RWPE2 (cell line): ENCODE measurements around the gene SEMA5A.

Source experiments
- ATAC-seq: fragments of 200-7000 bp; cut with Tn5 transposase; 3 replicates; pipeline ENCODE4 v1.9.1; 2021; ENCODE audit warnings: low read depth
- DNase-seq: peaks from one replicate; pipeline ENCODE4 v3.0.0-alpha.2; 2020; ENCODE audit warnings: low spot score
- H3K27ac ChIP-seq: fragments of 450-650 bp; 2 replicates; pipeline ENCODE4 v1.5.1; 2017; ENCODE audit warnings: mild to moderate bottlenecking; ENCODE audit not compliant: poor library complexity, severe bottlenecking
- H3K27me3 ChIP-seq: fragments of 250-450 bp; sonication (Bioruptor Pico); 2 replicates; pipeline ENCODE4 v1.5.1; 2021; ENCODE audit warnings: mild to moderate bottlenecking, moderate library complexity; ENCODE audit not compliant: insufficient read depth, poor library complexity, severe bottlenecking
- H3K36me3 ChIP-seq: fragments of 250-450 bp; sonication (Bioruptor Pico); 2 replicates; pipeline ENCODE4 v1.5.1; 2020; ENCODE audit warnings: low read depth, mild to moderate bottlenecking, moderate library complexity
- H3K4me1 ChIP-seq: fragments of 250-450 bp; sonication (Bioruptor Pico); 2 replicates; pipeline ENCODE4 v1.5.1; 2021; ENCODE audit warnings: mild to moderate bottlenecking, moderate library complexity; ENCODE audit not compliant: insufficient read depth, poor library complexity, severe bottlenecking
- H3K4me3 ChIP-seq: fragments of 250-450 bp; sonication (Bioruptor Pico); 2 replicates; pipeline ENCODE4 v1.5.1; 2021; ENCODE audit warnings: mild to moderate bottlenecking, moderate library complexity; ENCODE audit not compliant: severe bottlenecking
- H3K9me3 ChIP-seq: fragments of 250-450 bp; sonication (Bioruptor Pico); 2 replicates; pipeline ENCODE4 v1.5.1; 2021; ENCODE audit warnings: mild to moderate bottlenecking, moderate library complexity; ENCODE audit not compliant: severe bottlenecking
- CTCF ChIP-seq: fragments of 450-650 bp; IDR thresholded peaks from one replicate; pipeline ENCODE4 v1.5.1; 2017; ENCODE audit warnings: mild to moderate bottlenecking, moderate library complexity; ENCODE audit not compliant: poor library complexity, severe bottlenecking

SEMA5A gene

GRCh38 chr5:9278921-9279603 lies 266.8 kb downstream of the SEMA5A start:
- no peak for TF ChIP-seq CTCF
- DNase-seq (no peak), ATAC-seq (no peak)
- H3K27me3 ChIP-seq = no peaks in the 10 kb centered on the region
- H3K4me1 ChIP-seq = no peaks in the 10 kb centered on the region
- no peak overlapping the region for H3K4me3 ChIP-seq
- H3K27ac ChIP-seq = no peak overlapping the region
- H3K36me3 ChIP-seq = no peaks in the 10 kb centered on the region
- H3K9me3 ChIP-seq = peaks cover 4% of the 10 kb centered on the region

- peak; percentile 7 for TF ChIP-seq CTCF
- ATAC-seq (peak; percentile 91), DNase-seq (no peak)
- H3K4me1 ChIP-seq = peaks cover 6% of the 10 kb centered on the region
- no peak overlapping the region for H3K27ac ChIP-seq
- no peaks in the 10 kb centered on the region for H3K36me3 ChIP-seq
- H3K9me3 ChIP-seq = no peaks in the 10 kb centered on the region
- no peaks in the 10 kb centered on the region for H3K27me3 ChIP-seq
- no peak overlapping the region for H3K4me3 ChIP-seq
Measured at GRCh38 chr5:9269014-9269413, 276.9 kb downstream of the SEMA5A start.

- ATAC-seq = no peak
- Histone ChIP-seq H3K9me3 (no peaks in the 10 kb centered on the region), H3K27ac (no peak overlapping the region), H3K4me3 (no peak overlapping the region), H3K27me3 (no peaks in the 10 kb centered on the region), H3K36me3 (no peaks in the 10 kb centered on the region), H3K4me1 (peaks cover 6% of the 10 kb centered on the region)
- no peak for TF ChIP-seq CTCF
- DNase-seq = no peak
Measured at GRCh38 chr5:9268226-9268625, 277.6 kb downstream of the SEMA5A start.

GRCh38 chr5:9265441-9266287 lies 280.2 kb downstream of the SEMA5A start:
- no peak for TF ChIP-seq CTCF
- H3K27ac ChIP-seq = peak overlapping the region; percentile 5
- peaks cover 6% of the 10 kb centered on the region for H3K4me1 ChIP-seq
- no peaks in the 10 kb centered on the region for H3K27me3 ChIP-seq
- H3K4me3 ChIP-seq = no peak overlapping the region
- H3K36me3 ChIP-seq = no peaks in the 10 kb centered on the region
- DNase-seq = no peak
- ATAC-seq = peak; percentile 66
- no peaks in the 10 kb centered on the region for H3K9me3 ChIP-seq

- ATAC-seq (no peak), DNase-seq (no peak)
- no peak overlapping the region for H3K27ac ChIP-seq
- no peaks in the 10 kb centered on the region for H3K27me3 ChIP-seq
- H3K36me3 ChIP-seq = no peaks in the 10 kb centered on the region
- H3K9me3 ChIP-seq = no peaks in the 10 kb centered on the region
- H3K4me3 ChIP-seq = no peak overlapping the region
- H3K4me1 ChIP-seq = peaks cover 5% of the 10 kb centered on the region
- no peak for TF ChIP-seq CTCF
Measured at GRCh38 chr5:9264301-9264700, 281.6 kb downstream of the SEMA5A start.
